SK-N-MC (cell line): Measurements from ENCODE around the gene HS2ST1.

ENCODE experiments used
- EZH2 ChIP-seq: fragments of 200-600 bp; sonication (generic); IDR thresholded peaks from one replicate; pipeline ENCODE4 v1.6.1; 2017; ENCODE audit warnings: antibody characterized with exemption
- FOXP2 ChIP-seq: optimal IDR thresholded peaks from 2 replicates; pipeline ENCODE3; 2011; ENCODE audit warnings: mild to moderate bottlenecking, moderate library complexity; ENCODE audit not compliant: insufficient read depth; ENCODE audit errors: extremely low read length, control extremely low read depth
- POLR2AphosphoS5 ChIP-seq: IDR thresholded peaks from 2 replicates; pipeline ENCODE4 v1.6.1; 2012; ENCODE audit warnings: mild to moderate bottlenecking, low read depth, low read length, borderline replicate concordance

GRCh38 chr1:87146538-87146937, 232.1 kb downstream of the HS2ST1 start:
- no peak for TF ChIP-seq POLR2AphosphoS5
- TF ChIP-seq EZH2, result no peak
- no peak for TF ChIP-seq FOXP2
